Keratinocyte (primary cell): ENCODE results near the gene SEC16B. TPM values are rescaled to one million over a fixed set of nuclear protein-coding genes. Genes with fewer than 3 reads are reported as not detected.
A peak's percentile ranks its signal among the peaks of the same experiment; 100 is the strongest.

ENCODE experiments used
- DNase-seq: peaks from one replicate; pipeline ENCODE4 v3.0.0-alpha.2; 2011; ENCODE audit warnings: low read depth, missing footprints, low spot score
- FAIRE-seq: peaks from 2 replicates; lab custom pipeline; 2011; peaks lifted over from hg19 to GRCh38; lab: Jason Lieb, UNC
- H2AFZ ChIP-seq: 2 replicates; pipeline ENCODE4 v1.6.0; 2012; ENCODE audit warnings: low read length, control low read depth, inconsistent platforms; ENCODE audit not compliant: control insufficient read depth
- H3K27ac ChIP-seq: 2 replicates; pipeline ENCODE4 v1.5.1; 2011; ENCODE audit warnings: low read length; ENCODE audit not compliant: control insufficient read depth, insufficient read depth
- H3K27me3 ChIP-seq: 3 replicates; pipeline ENCODE4 v1.6.0; 2011; ENCODE audit warnings: low read length; ENCODE audit not compliant: control insufficient read depth, insufficient read depth; ENCODE audit errors: extremely low read depth
- H3K36me3 ChIP-seq, 2 experiments: 2 replicates in 1 of 2; 3 replicates in 1 of 2; pipeline ENCODE4 v1.5.1; 2011; ENCODE audit warnings: low read length in 2 of 2, mild to moderate bottlenecking in 1 of 2; ENCODE audit not compliant: control insufficient read depth in 2 of 2, insufficient read depth in 2 of 2; ENCODE audit errors: extremely low read depth in 1 of 2
- H3K4me1 ChIP-seq: 3 replicates; pipeline ENCODE4 v1.5.1; 2011; ENCODE audit warnings: low read length; ENCODE audit not compliant: control insufficient read depth, insufficient read depth; ENCODE audit errors: extremely low read depth
- H3K4me2 ChIP-seq: 3 replicates; pipeline ENCODE4 v1.6.0; 2011; ENCODE audit warnings: low read depth, low read length; ENCODE audit not compliant: control insufficient read depth, insufficient read depth; ENCODE audit errors: extremely low read depth
- H3K4me3 ChIP-seq, 3 experiments: fragments of 200-600 bp in 1 of 3; sonication (generic) in 1 of 3; 2 replicates in 2 of 3; 3 replicates in 1 of 3; pipeline ENCODE4 v1.5.1; 2011 to 2016; ENCODE audit warnings: low read length in 3 of 3, mild to moderate bottlenecking in 3 of 3, control low read depth in 2 of 3, inconsistent platforms in 1 of 3, low read depth in 1 of 3, mixed read lengths in 1 of 3, mixed run types in 1 of 3, moderate library complexity in 1 of 3; ENCODE audit not compliant: control insufficient read depth in 2 of 3, insufficient read depth in 2 of 3; ENCODE audit errors: extremely low read depth in 1 of 3
- H3K79me2 ChIP-seq: 2 replicates; pipeline ENCODE4 v1.6.0; 2012; ENCODE audit warnings: low read length; ENCODE audit not compliant: control insufficient read depth, insufficient read depth
- H3K9ac ChIP-seq: 3 replicates; pipeline ENCODE4 v1.6.0; 2011; ENCODE audit warnings: low read length; ENCODE audit not compliant: control insufficient read depth, insufficient read depth; ENCODE audit errors: extremely low read depth
- H3K9me1 ChIP-seq: 3 replicates; pipeline ENCODE4 v1.6.0; 2011; ENCODE audit warnings: low read length; ENCODE audit not compliant: control insufficient read depth, insufficient read depth; ENCODE audit errors: extremely low read depth
- H3K9me3 ChIP-seq: 2 replicates; pipeline ENCODE4 v1.5.1; 2012; ENCODE audit warnings: low read depth, low read length; ENCODE audit not compliant: control insufficient read depth
- H4K20me1 ChIP-seq: 3 replicates; pipeline ENCODE4 v1.6.0; 2011; ENCODE audit warnings: low read length; ENCODE audit not compliant: control insufficient read depth, insufficient read depth; ENCODE audit errors: extremely low read depth
- EZH2 ChIP-seq: IDR thresholded peaks from one replicate; pipeline ENCODE4 v1.6.1; 2012; ENCODE audit warnings: inconsistent platforms, mild to moderate bottlenecking, low read length, moderate library complexity
- dilution Hi-C: fragments of 300-500 bp; cut with MboI; formaldehyde crosslinking; loops from one replicate; pipeline ENCODE4 v1.7.0; 2020; ENCODE audit warnings: low sequenced_read_pairs; ENCODE audit not compliant: extremely low pct_ligation_motif_present
- polyA plus RNA-seq, 5 experiments: library from polyadenylated mRNA; depleted of rRNA in 3 of 5; stranded (reverse) in 3 of 5; stranded (forward) in 1 of 5; unstranded in 1 of 5; fragments of >200 nt; gene quantifications; 1 replicate in 1 of 5; 2 replicates in 3 of 5; 3 replicates in 1 of 5; pipeline versions ENCODE4 v1.2.1 to v1.2.3, GENCODE V29; 2011 to 2012; ENCODE audit warnings: missing spikeins in 2 of 5, low read depth in 1 of 5, low replicate concordance in 1 of 5
- TF ChIP-seq, protein P1 (sequence below), 3 experiments: IDR thresholded peaks in 1 of 3; conservative IDR thresholded peaks in 1 of 3; optimal IDR thresholded peaks in 1 of 3; 2 replicates in 2 of 3; 3 replicates in 1 of 3; pipeline versions ENCODE3 to v1.5.1; 2011; ENCODE audit warnings: low read length in 3 of 3, mild to moderate bottlenecking in 3 of 3, moderate library complexity in 2 of 3, control low read depth in 1 of 3, inconsistent platforms in 1 of 3; ENCODE audit not compliant: insufficient read depth in 2 of 3; ENCODE audit errors: extremely low read depth in 1 of 3

The SEC16B gene
- polyA plus RNA-seq, 1 donor (not counting 4 experiments of a cell fraction or from before 2014, with no cell fraction given): 1.2 TPM

DNA sequence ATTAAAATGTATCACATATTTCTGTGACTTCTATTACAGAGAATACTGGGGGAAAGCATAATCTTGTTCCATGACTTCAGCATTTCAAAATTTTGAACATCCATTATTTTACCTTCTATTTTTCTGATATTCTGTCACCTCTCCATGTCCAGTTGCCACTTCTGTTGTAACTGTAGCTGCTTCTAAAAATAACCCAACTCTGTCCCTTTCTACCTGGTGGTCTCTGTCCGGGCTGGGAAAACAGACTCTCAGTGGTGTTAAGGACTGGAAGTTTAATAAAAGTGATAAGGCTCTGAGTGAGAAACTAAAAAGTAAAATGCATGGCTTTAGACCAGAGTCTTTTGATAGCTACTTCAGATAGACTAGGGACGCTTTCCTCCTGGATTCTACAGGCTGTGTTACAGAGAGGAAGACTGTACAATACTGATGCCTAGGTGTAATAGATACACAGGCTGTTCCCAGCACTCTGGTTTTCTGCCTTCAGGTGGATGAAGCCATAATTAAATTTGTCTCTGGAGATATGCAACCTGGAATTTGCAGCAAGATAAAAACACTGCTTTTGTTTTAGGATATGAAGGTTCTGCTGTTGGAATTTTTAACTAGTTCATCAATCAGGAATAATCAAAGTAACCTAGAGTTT, 42.1 kb upstream of the SEC16B start:
- H3K36me3 ChIP-seq: peaks cover 0 to 3% of the 10 kb centered on the region in 2 experiments
- H2AFZ ChIP-seq: no peak overlapping the region
- H3K27me3 ChIP-seq: no peaks in the 10 kb centered on the region
- H3K27ac ChIP-seq: peak overlapping the region; percentile 23
- H3K9me3 ChIP-seq: no peaks in the 10 kb centered on the region
- FAIRE-seq: no peak
- H3K9ac ChIP-seq: no peak overlapping the region
- no peak for TF ChIP-seq EZH2
- TF ChIP-seq, protein P1, sequence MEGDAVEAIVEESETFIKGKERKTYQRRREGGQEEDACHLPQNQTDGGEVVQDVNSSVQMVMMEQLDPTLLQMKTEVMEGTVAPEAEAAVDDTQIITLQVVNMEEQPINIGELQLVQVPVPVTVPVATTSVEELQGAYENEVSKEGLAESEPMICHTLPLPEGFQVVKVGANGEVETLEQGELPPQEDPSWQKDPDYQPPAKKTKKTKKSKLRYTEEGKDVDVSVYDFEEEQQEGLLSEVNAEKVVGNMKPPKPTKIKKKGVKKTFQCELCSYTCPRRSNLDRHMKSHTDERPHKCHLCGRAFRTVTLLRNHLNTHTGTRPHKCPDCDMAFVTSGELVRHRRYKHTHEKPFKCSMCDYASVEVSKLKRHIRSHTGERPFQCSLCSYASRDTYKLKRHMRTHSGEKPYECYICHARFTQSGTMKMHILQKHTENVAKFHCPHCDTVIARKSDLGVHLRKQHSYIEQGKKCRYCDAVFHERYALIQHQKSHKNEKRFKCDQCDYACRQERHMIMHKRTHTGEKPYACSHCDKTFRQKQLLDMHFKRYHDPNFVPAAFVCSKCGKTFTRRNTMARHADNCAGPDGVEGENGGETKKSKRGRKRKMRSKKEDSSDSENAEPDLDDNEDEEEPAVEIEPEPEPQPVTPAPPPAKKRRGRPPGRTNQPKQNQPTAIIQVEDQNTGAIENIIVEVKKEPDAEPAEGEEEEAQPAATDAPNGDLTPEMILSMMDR (optimal IDR thresholded peaks at IDR 0.05 in 1 of 3, IDR thresholded peaks at IDR 0.05 in 1 of 3, conservative IDR thresholded peaks at IDR 0.05 in 1 of 3; ENCODE audit: extremely low read depth in 1 of 3, insufficient read depth in 2 of 3, low read length in 3 of 3): no peak
- H3K79me2 ChIP-seq: no peaks in the 10 kb centered on the region
- dilution Hi-C loops: no loop called here
- no peak overlapping the region for H3K4me3 ChIP-seq
- peaks cover 18% of the 10 kb centered on the region for H3K4me1 ChIP-seq
- peak overlapping the region; percentile 47 for H3K4me2 ChIP-seq
- no peaks in the 10 kb centered on the region for H3K9me1 ChIP-seq
- no peak for DNase-seq
- H4K20me1 ChIP-seq: no peaks in the 10 kb centered on the region

- H3K9ac ChIP-seq: no peak overlapping the region
- peaks cover 0 to 2% of the 10 kb centered on the region in 2 experiments for H3K36me3 ChIP-seq
- no peaks in the 10 kb centered on the region for H3K79me2 ChIP-seq
- no peaks in the 10 kb centered on the region for H3K9me1 ChIP-seq
- no peak overlapping the region for H2AFZ ChIP-seq
- H3K4me3 ChIP-seq: no peak overlapping the region
- H3K27ac ChIP-seq: peak overlapping the region; percentile 23
- H3K4me2 ChIP-seq: peak overlapping the region; percentile 47
- TF ChIP-seq, protein P1 (optimal IDR thresholded peaks at IDR 0.05 in 1 of 3, IDR thresholded peaks at IDR 0.05 in 1 of 3, conservative IDR thresholded peaks at IDR 0.05 in 1 of 3; ENCODE audit: extremely low read depth in 1 of 3, insufficient read depth in 2 of 3, low read length in 3 of 3): no peak
- no peak for TF ChIP-seq EZH2
- FAIRE-seq (peak; percentile 90), DNase-seq (peak; percentile 62)
- peaks cover 18% of the 10 kb centered on the region for H3K4me1 ChIP-seq
- no peaks in the 10 kb centered on the region for H3K9me3 ChIP-seq
- dilution Hi-C loops: no loop called here
- H4K20me1 ChIP-seq: no peaks in the 10 kb centered on the region
- H3K27me3 ChIP-seq: no peaks in the 10 kb centered on the region
Observed at GRCh38 chr1:178011465-178011828, 41.6 kb upstream of the SEC16B start.
